Measurements from ENCODE around the gene ZFP36L2. TPM values are rescaled to one million over a fixed set of nuclear protein-coding genes. Genes with fewer than 3 reads are reported as not detected.

Gene ZFP36L2
- polyA plus RNA-seq, 1 of the 3 experiments (the other 2 are of a cell fraction) = 18.4 TPM

- H3K4me1 ChIP-seq (ENCODE audit: control insufficient read depth in 1 of 2, insufficient read depth in 2 of 2, low read depth in 1 of 2, low read length in 1 of 2) = peaks cover 9 to 55% of the 10 kb centered on the region in 2 experiments; a peak in 2 of 4 replicates
- no peaks in the 10 kb centered on the region for H3F3A ChIP-seq (replicated peaks; ENCODE audit: insufficient read depth)
- TF ChIP-seq, protein P1, sequence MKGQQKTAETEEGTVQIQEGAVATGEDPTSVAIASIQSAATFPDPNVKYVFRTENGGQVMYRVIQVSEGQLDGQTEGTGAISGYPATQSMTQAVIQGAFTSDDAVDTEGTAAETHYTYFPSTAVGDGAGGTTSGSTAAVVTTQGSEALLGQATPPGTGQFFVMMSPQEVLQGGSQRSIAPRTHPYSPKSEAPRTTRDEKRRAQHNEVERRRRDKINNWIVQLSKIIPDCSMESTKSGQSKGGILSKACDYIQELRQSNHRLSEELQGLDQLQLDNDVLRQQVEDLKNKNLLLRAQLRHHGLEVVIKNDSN (IDR thresholded peaks at IDR 0.05; ENCODE audit: borderline replicate concordance, low read depth) = no peak
- no peak for TF ChIP-seq CHD2 (IDR thresholded peaks at IDR 0.05; ENCODE audit: low read length, partially characterized antibody)
- TF ChIP-seq TAF1 (IDR thresholded peaks at IDR 0.05; ENCODE audit: borderline replicate concordance, low read depth, low read length) = no peak
- TF ChIP-seq GABPA (IDR thresholded peaks at IDR 0.05; ENCODE audit: low read depth) = no peak
- no peak for TF ChIP-seq MEF2A (IDR thresholded peaks at IDR 0.05; ENCODE audit: borderline replicate concordance, low read depth)
- TF ChIP-seq ZBTB33 (IDR thresholded peaks at IDR 0.05; ENCODE audit: borderline replicate concordance, low read depth) = no peak
- no peak for TF ChIP-seq EP300 (IDR thresholded peaks at IDR 0.05; ENCODE audit: borderline replicate concordance in 1 of 2, low read depth in 1 of 2, low read length in 1 of 2)
- TF ChIP-seq EZH2phosphoT487 (IDR thresholded peaks at IDR 0.05; ENCODE audit: borderline replicate concordance, low read depth) = no peak
- TF ChIP-seq REST (IDR thresholded peaks at IDR 0.05; ENCODE audit: low read depth, low read length) = no peak
- TF ChIP-seq SIN3A (IDR thresholded peaks at IDR 0.05; ENCODE audit: borderline replicate concordance, low read depth, low read length) = no peak
- no peak for TF ChIP-seq IRF3 (IDR thresholded peaks at IDR 0.05; ENCODE audit: low read depth, low read length)
- TF ChIP-seq GATA2 (CRISPR knock-in tag; IDR thresholded peaks at IDR 0.05) = no peak
- no peak for TF ChIP-seq RFX5 (IDR thresholded peaks at IDR 0.05; ENCODE audit: low read length)
- no peak for TF ChIP-seq RXRA (IDR thresholded peaks at IDR 0.05; ENCODE audit: borderline replicate concordance, low read depth)
- TF ChIP-seq, protein P2, sequence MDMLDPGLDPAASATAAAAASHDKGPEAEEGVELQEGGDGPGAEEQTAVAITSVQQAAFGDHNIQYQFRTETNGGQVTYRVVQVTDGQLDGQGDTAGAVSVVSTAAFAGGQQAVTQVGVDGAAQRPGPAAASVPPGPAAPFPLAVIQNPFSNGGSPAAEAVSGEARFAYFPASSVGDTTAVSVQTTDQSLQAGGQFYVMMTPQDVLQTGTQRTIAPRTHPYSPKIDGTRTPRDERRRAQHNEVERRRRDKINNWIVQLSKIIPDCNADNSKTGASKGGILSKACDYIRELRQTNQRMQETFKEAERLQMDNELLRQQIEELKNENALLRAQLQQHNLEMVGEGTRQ (IDR thresholded peaks at IDR 0.05; ENCODE audit: borderline replicate concordance, low read depth, low read length) = no peak
- TF ChIP-seq, protein P3, sequence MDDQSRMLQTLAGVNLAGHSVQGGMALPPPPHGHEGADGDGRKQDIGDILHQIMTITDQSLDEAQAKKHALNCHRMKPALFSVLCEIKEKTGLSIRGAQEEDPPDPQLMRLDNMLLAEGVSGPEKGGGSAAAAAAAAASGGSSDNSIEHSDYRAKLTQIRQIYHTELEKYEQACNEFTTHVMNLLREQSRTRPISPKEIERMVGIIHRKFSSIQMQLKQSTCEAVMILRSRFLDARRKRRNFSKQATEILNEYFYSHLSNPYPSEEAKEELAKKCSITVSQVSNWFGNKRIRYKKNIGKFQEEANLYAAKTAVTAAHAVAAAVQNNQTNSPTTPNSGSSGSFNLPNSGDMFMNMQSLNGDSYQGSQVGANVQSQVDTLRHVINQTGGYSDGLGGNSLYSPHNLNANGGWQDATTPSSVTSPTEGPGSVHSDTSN (IDR thresholded peaks at IDR 0.05) = no peak
- TF ChIP-seq YY1 (IDR thresholded peaks at IDR 0.05; ENCODE audit: low read depth) = no peak
- no peak for TF ChIP-seq RAD21 (IDR thresholded peaks at IDR 0.05; ENCODE audit: low read length)
- no peak for TF ChIP-seq FOXJ3 (CRISPR knock-in tag; IDR thresholded peaks at IDR 0.05)
- no peaks in the 10 kb centered on the region for H4K20me1 ChIP-seq (ENCODE audit: insufficient read depth)
- H3K9me2 ChIP-seq = no peaks in the 10 kb centered on the region
- H3K9me3 ChIP-seq = no peaks in the 10 kb centered on the region
- no peak overlapping the region for H3K4me3 ChIP-seq (ENCODE audit: low read depth in 2 of 2, low read length in 1 of 2)
- no peak overlapping the region for H2AFZ ChIP-seq (ENCODE audit: low read depth)
- no peaks in the 10 kb centered on the region for H3K27me3 ChIP-seq (ENCODE audit: insufficient read depth)
- H3K36me3 ChIP-seq (replicated peaks in 1 of 2; ENCODE audit: control insufficient read depth in 1 of 2, insufficient read depth in 2 of 2, low read length in 1 of 2) = peaks cover 0 to 3% of the 10 kb centered on the region in 2 experiments
- WGBS (ENCODE audit: low lambda C conversion rate) = 91% methylated on average over 5 of the region's 5 CpGs
- H3K27ac ChIP-seq (ENCODE audit: low read depth in 2 of 2, low read length in 1 of 2) = peak overlapping the region in 1 of 2 experiments; percentile 58; a peak in 1 of 4 replicates
- no peak overlapping the region for H3K9ac ChIP-seq
- H3K79me2 ChIP-seq (ENCODE audit: insufficient read depth) = no peaks in the 10 kb centered on the region
- CTCF ChIA-PET = interaction anchor here (0.9 to 2.0 kb wide), 3 partner anchors 25 to 426 kb away, joined by 3 to 6 read pairs (median 4); no protein-coding TSS in a partner anchor
- POLR2A ChIA-PET = interaction anchor here (2.2 kb wide), 1 partner anchor 13 kb away, joined by 4 read pairs; no protein-coding TSS in a partner anchor
- DNase-seq = no peak
- H3K4me2 ChIP-seq = no peak overlapping the region
These were observed 27.9 kb upstream of the ZFP36L2 start for GRCh38 chr2:43254331-43254730.
